H1 (cell line): ENCODE results near the gene CCR8. TPM values are rescaled to one million over a fixed set of nuclear protein-coding genes. Genes with fewer than 3 reads are reported as not detected.

Experiments
- KDM5A ChIP-seq: fragments of 200-600 bp; IDR thresholded peaks from 2 replicates; pipeline ENCODE4 v1.7.1; 2012; ENCODE audit warnings: mild to moderate bottlenecking, low read length, inconsistent platforms, mixed read lengths
- POU5F1 ChIP-seq: IDR thresholded peaks from 2 replicates; pipeline ENCODE4 v1.6.1; 2011; ENCODE audit warnings: low read depth, mild to moderate bottlenecking, low read length, moderate library complexity
- SIN3A ChIP-seq, 2 experiments: IDR thresholded peaks in 1 of 2; conservative IDR thresholded peaks in 1 of 2; 2 replicates each; pipeline ENCODE4 v1.6.1; 2011 to 2012; ENCODE audit warnings: low read length in 2 of 2, improper control_type of control experiment in 1 of 2, low read depth in 1 of 2, mild to moderate bottlenecking in 1 of 2
- polyA plus RNA-seq, 7 experiments: library from polyadenylated mRNA; depleted of rRNA in 3 of 7; stranded (reverse) in 5 of 7; unstranded in 2 of 7; fragments of >200 nt in 5 of 7; fragments of 200-250 nt in 2 of 7; gene quantifications; 1 replicate in 5 of 7; 2 replicates in 1 of 7; 4 replicates in 1 of 7; pipeline versions ENCODE4 v1.2.1 to v1.2.3, GENCODE V29; 2011 to 2013; ENCODE audit warnings: missing spikeins in 2 of 7, mixed read lengths in 2 of 7
- total RNA-seq: library from RNA; stranded (reverse); fragmentation: NEBNext Ultra II Directional; extraction: Animal tissue kit (Norgen Biotek cat#: 25700); gene quantifications from 2 replicates; pipeline ENCODE4 v1.2.1, GENCODE V29; 2021

CCR8 gene
- total and polyA plus RNA-seq, 2 of the 8 experiments (the other 6 are each of a cell fraction or from before 2014, with no cell fraction given), result 0.35 TPM; not detected in 1

DNA sequence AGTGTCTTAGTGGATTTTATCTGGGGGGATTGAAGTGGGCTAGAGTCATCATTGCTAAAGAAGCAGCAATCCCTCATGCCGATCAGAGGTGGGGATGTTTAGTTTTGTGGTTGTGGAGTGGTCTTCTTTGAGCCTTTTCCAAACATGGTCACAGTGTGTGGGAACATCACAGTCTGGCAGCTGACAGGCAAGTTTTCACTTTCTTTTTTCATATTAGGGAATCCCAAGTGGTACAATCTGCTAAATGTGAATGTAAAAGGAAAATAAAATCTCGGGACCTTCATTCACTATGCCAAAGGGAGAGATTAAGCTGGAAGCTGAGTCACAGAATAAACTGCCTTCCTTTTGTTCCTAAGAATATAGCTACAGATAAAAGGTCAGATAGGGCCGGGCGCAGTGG is 39.3 kb upstream of the CCR8 start (continued):
- TF ChIP-seq POU5F1 (no peak), KDM5A (no peak), SIN3A (conservative IDR thresholded peaks at IDR 0.05 in 1 of 2, IDR thresholded peaks at IDR 0.05 in 1 of 2; ENCODE audit: low read depth in 1 of 2, low read length in 2 of 2) (no peak)
